Activated T-cell treated with anti-CD3 and anti-CD28 coated beads, Interleukin-2, amount 50 U/mL, for 72 hours (primary cell): ENCODE results near the gene NEGR1. TPM values are rescaled to one million over a fixed set of nuclear protein-coding genes. Genes with fewer than 3 reads are reported as not detected.

Source experiments
- ATAC-seq, 2 donors: fragments of 150-1000 bp; cut with Tn5 transposase; replicated peaks in 1 of 2; 2 replicates each; pipeline ENCODE4 v1.10.0; 2021; ENCODE audit warnings: moderate library complexity in 2 of 2, mild to moderate bottlenecking in 1 of 2
- DNase-seq, 2 donors: peaks; one replicate each; pipeline ENCODE4 v3.0.0; 2021 to 2022; ENCODE audit warnings: mixed read lengths in 1 of 2
- H3K27ac Mint-ChIP-seq: one replicate; pipeline ENCODE4 v1.8.0; 2022; ENCODE audit warnings: mild to moderate bottlenecking, moderate library complexity, mixed read lengths
- H3K27me3 Mint-ChIP-seq: one replicate; pipeline ENCODE4 v1.8.0; 2022; ENCODE audit warnings: low read depth, mixed read lengths
- H3K36me3 Mint-ChIP-seq, 2 donors: one replicate each; pipeline ENCODE4 v1.8.0; 2022; ENCODE audit warnings: mixed read lengths in 2 of 2, mild to moderate bottlenecking in 1 of 2; ENCODE audit not compliant: insufficient read depth in 2 of 2
- H3K4me1 Mint-ChIP-seq: one replicate; pipeline ENCODE4 v1.8.0; 2022; ENCODE audit warnings: low read depth, mixed read lengths
- H3K4me3 Mint-ChIP-seq, 2 donors: one replicate each; pipeline ENCODE4 v1.8.0; 2022; ENCODE audit warnings: mild to moderate bottlenecking in 2 of 2, mixed read lengths in 2 of 2, moderate library complexity in 2 of 2
- H3K9me3 Mint-ChIP-seq, 2 donors: one replicate each; pipeline ENCODE4 v1.8.0; 2022; ENCODE audit warnings: mixed read lengths in 2 of 2
- total RNA-seq, 2 donors: library from RNA; stranded (reverse); gene quantifications; one replicate each; pipeline ENCODE4 v1.2.3, GENCODE V29; 2022

Gene NEGR1
- total RNA-seq, 2 donors from 2014 or later: 0.24 TPM; not detected in 1

GRCh38 chr1:71862756-71863155 lies 419.6 kb downstream of the NEGR1 start:
- ATAC-seq (no peak), DNase-seq (no peak)
- H3K4me1 Mint-ChIP-seq: no peaks in the 10 kb centered on the region
- no peaks in the 10 kb centered on the region for H3K36me3 Mint-ChIP-seq
- no peak overlapping the region for H3K4me3 Mint-ChIP-seq
- no peaks in the 10 kb centered on the region for H3K27me3 Mint-ChIP-seq
- H3K27ac Mint-ChIP-seq: no peak overlapping the region
- peaks cover 0 to 7% of the 10 kb centered on the region in 2 donors for H3K9me3 Mint-ChIP-seq

- DNase-seq (no peak), ATAC-seq (peak; percentile 21 to 78)
- Mint-ChIP-seq H3K4me3 (no peak overlapping the region), H3K9me3 (peaks cover 0 to 7% of the 10 kb centered on the region in 2 donors), H3K36me3 (no peaks in the 10 kb centered on the region), H3K27me3 (no peaks in the 10 kb centered on the region), H3K27ac (peak overlapping the region; percentile 57), H3K4me1 (no peaks in the 10 kb centered on the region)
These were observed 421.3 kb downstream of the NEGR1 start for GRCh38 chr1:71861022-71861421.

GRCh38 chr1:71859806-71860205 lies 422.5 kb downstream of the NEGR1 start:
- H3K36me3 Mint-ChIP-seq: no peaks in the 10 kb centered on the region
- DNase-seq (no peak), ATAC-seq (no peak)
- H3K9me3 Mint-ChIP-seq: peaks cover 0 to 7% of the 10 kb centered on the region in 2 donors
- H3K27me3 Mint-ChIP-seq: no peaks in the 10 kb centered on the region
- no peaks in the 10 kb centered on the region for H3K4me1 Mint-ChIP-seq
- no peak overlapping the region for H3K27ac Mint-ChIP-seq
- H3K4me3 Mint-ChIP-seq: no peak overlapping the region

GRCh38 chr1:71857862-71858261 lies 424.5 kb downstream of the NEGR1 start:
- H3K27ac Mint-ChIP-seq: no peak overlapping the region
- H3K27me3 Mint-ChIP-seq: no peaks in the 10 kb centered on the region
- H3K9me3 Mint-ChIP-seq: peaks cover 0 to 3% of the 10 kb centered on the region in 2 donors
- H3K4me3 Mint-ChIP-seq: no peak overlapping the region
- DNase-seq (no peak), ATAC-seq (no peak)
- H3K36me3 Mint-ChIP-seq: no peaks in the 10 kb centered on the region
- H3K4me1 Mint-ChIP-seq: no peaks in the 10 kb centered on the region

GRCh38 chr1:71853360-71853759 lies 429.0 kb downstream of the NEGR1 start:
- Mint-ChIP-seq H3K27me3 (no peaks in the 10 kb centered on the region), H3K27ac (no peak overlapping the region), H3K36me3 (no peaks in the 10 kb centered on the region), H3K4me3 (no peak overlapping the region), H3K9me3 (peaks cover 0 to 4% of the 10 kb centered on the region in 2 donors), H3K4me1 (no peaks in the 10 kb centered on the region)
- ATAC-seq (no peak), DNase-seq (no peak)

- ATAC-seq (no peak), DNase-seq (no peak)
- H3K9me3 Mint-ChIP-seq: peaks cover 2 to 5% of the 10 kb centered on the region in 2 donors
- no peaks in the 10 kb centered on the region for H3K27me3 Mint-ChIP-seq
- H3K36me3 Mint-ChIP-seq: no peaks in the 10 kb centered on the region
- no peak overlapping the region for H3K27ac Mint-ChIP-seq
- no peak overlapping the region for H3K4me3 Mint-ChIP-seq
- no peaks in the 10 kb centered on the region for H3K4me1 Mint-ChIP-seq
These were observed 431.4 kb downstream of the NEGR1 start for GRCh38 chr1:71850936-71851335.

- H3K4me1 Mint-ChIP-seq: no peaks in the 10 kb centered on the region
- no peak overlapping the region for H3K27ac Mint-ChIP-seq
- no peaks in the 10 kb centered on the region for H3K27me3 Mint-ChIP-seq
- DNase-seq (no peak), ATAC-seq (no peak)
- H3K4me3 Mint-ChIP-seq: no peak overlapping the region
- peaks cover 2 to 5% of the 10 kb centered on the region in 2 donors for H3K9me3 Mint-ChIP-seq
- H3K36me3 Mint-ChIP-seq: no peaks in the 10 kb centered on the region
These were observed 431.8 kb downstream of the NEGR1 start for GRCh38 chr1:71850515-71850914.

GRCh38 chr1:71843012-71843411 lies 439.3 kb downstream of the NEGR1 start:
- no peak for DNase-seq

GRCh38 chr1:71839876-71840275 lies 442.5 kb downstream of the NEGR1 start:
- Mint-ChIP-seq H3K9me3 (peaks cover 0 to 1% of the 10 kb centered on the region in 2 donors), H3K27ac (no peak overlapping the region)

More at GRCh38 chr1:71843012-71843411, 439.3 kb downstream of the NEGR1 start:
- H3K9me3 Mint-ChIP-seq: peaks cover 2% of the 10 kb centered on the region in 2 donors
- no peaks in the 10 kb centered on the region for H3K27me3 Mint-ChIP-seq
- no peak overlapping the region for H3K27ac Mint-ChIP-seq
- no peak for ATAC-seq
- no peaks in the 10 kb centered on the region for H3K4me1 Mint-ChIP-seq
- H3K36me3 Mint-ChIP-seq: no peaks in the 10 kb centered on the region
- H3K4me3 Mint-ChIP-seq: no peak overlapping the region

GRCh38 chr1:71836904-71837303 lies 445.4 kb downstream of the NEGR1 start:
- Mint-ChIP-seq H3K27me3 (no peaks in the 10 kb centered on the region), H3K9me3 (peaks cover 0 to 3% of the 10 kb centered on the region in 2 donors), H3K4me3 (no peak overlapping the region), H3K36me3 (no peaks in the 10 kb centered on the region), H3K27ac (no peak overlapping the region), H3K4me1 (no peaks in the 10 kb centered on the region)
- DNase-seq (no peak), ATAC-seq (no peak)

More at GRCh38 chr1:71839876-71840275, 442.5 kb downstream of the NEGR1 start:
- no peak for ATAC-seq
- no peaks in the 10 kb centered on the region for H3K27me3 Mint-ChIP-seq
- DNase-seq: no peak
- H3K4me3 Mint-ChIP-seq: no peak overlapping the region
- H3K4me1 Mint-ChIP-seq: no peaks in the 10 kb centered on the region
- no peaks in the 10 kb centered on the region for H3K36me3 Mint-ChIP-seq

- Mint-ChIP-seq H3K27ac (no peak overlapping the region), H3K9me3 (peaks cover 0 to 8% of the 10 kb centered on the region in 2 donors), H3K4me3 (no peak overlapping the region), H3K27me3 (no peaks in the 10 kb centered on the region), H3K36me3 (no peaks in the 10 kb centered on the region), H3K4me1 (no peaks in the 10 kb centered on the region)
- no peak for ATAC-seq
- no peak for DNase-seq
These were observed 446.9 kb downstream of the NEGR1 start for GRCh38 chr1:71835442-71835813.

- no peak overlapping the region for H3K4me3 Mint-ChIP-seq
- H3K9me3 Mint-ChIP-seq: peaks cover 0 to 8% of the 10 kb centered on the region in 2 donors
- H3K36me3 Mint-ChIP-seq: no peaks in the 10 kb centered on the region
- no peaks in the 10 kb centered on the region for H3K27me3 Mint-ChIP-seq
- DNase-seq: no peak
- H3K27ac Mint-ChIP-seq: no peak overlapping the region
- no peak for ATAC-seq
- H3K4me1 Mint-ChIP-seq: no peaks in the 10 kb centered on the region
These were observed 447.5 kb downstream of the NEGR1 start for GRCh38 chr1:71834601-71835441.

GRCh38 chr1:71831646-71832045 lies 450.7 kb downstream of the NEGR1 start:
- no peaks in the 10 kb centered on the region for H3K36me3 Mint-ChIP-seq

GRCh38 chr1:71829346-71829745 lies 453.0 kb downstream of the NEGR1 start:
- DNase-seq (no peak), ATAC-seq (no peak)
- H3K27ac Mint-ChIP-seq: no peak overlapping the region
- H3K4me1 Mint-ChIP-seq: no peaks in the 10 kb centered on the region
- H3K4me3 Mint-ChIP-seq: no peak overlapping the region
- H3K9me3 Mint-ChIP-seq: peaks cover 0 to 11% of the 10 kb centered on the region in 2 donors
- no peaks in the 10 kb centered on the region for H3K27me3 Mint-ChIP-seq
- H3K36me3 Mint-ChIP-seq: no peaks in the 10 kb centered on the region

More at GRCh38 chr1:71831646-71832045, 450.7 kb downstream of the NEGR1 start:
- H3K4me3 Mint-ChIP-seq: no peak overlapping the region
- no peak for DNase-seq
- H3K27ac Mint-ChIP-seq: no peak overlapping the region
- no peaks in the 10 kb centered on the region for H3K4me1 Mint-ChIP-seq
- ATAC-seq: no peak
- H3K9me3 Mint-ChIP-seq: peaks cover 0 to 9% of the 10 kb centered on the region in 2 donors
- no peaks in the 10 kb centered on the region for H3K27me3 Mint-ChIP-seq
